Body of pancreas (tissue), 4 donors: ENCODE data around the gene LDB2.

ENCODE experiments used
- POLR2A ChIP-seq, 3 donors: fragments of 450-650 bp; IDR thresholded peaks; one replicate each; pipeline ENCODE4 v1.6.1; 2016; ENCODE audit warnings: antibody characterized with exemption in 3 of 3, mild to moderate bottlenecking in 2 of 3
- TF ChIP-seq, protein P1 (sequence below), 7 experiments: fragments of 450-650 bp in 4 of 7; fragments of 200-600 bp in 3 of 7; sonication (generic) in 3 of 7; IDR thresholded peaks; one replicate each; pipeline ENCODE4 v1.5.1; 2016 to 2019; ENCODE audit warnings: antibody characterized with exemption in 7 of 7

DNA sequence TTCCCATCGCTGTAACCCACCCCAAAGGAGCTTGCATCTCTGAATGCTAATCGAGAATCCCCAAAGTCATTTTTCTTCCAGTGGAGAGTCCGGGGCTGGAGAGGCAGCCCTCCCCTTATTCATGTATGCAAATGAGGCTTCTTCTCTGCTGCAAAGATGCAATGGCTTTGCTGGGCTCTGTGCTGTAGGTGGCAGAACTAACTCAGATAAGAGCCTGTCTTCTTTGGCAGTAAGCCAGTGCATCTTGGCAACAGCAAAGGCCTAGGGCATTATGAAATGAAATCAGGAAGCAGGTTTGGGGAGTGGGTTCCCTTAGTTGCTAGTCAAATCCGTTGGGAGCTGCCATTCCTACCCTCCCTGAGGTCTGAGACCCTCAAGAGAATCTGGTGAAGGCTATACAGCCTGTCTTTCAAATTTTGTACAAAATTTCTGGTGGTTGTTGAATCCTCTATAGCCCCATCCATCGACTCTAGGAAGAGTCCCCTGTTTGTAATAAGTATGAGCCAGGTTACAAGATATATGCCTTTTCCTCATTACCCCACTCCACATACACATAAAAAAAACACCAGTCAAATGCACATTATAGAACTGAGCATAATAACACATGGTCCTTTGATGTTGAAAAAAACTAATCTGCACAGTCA is 381.5 kb downstream of the LDB2 start:
- TF ChIP-seq, protein P1, sequence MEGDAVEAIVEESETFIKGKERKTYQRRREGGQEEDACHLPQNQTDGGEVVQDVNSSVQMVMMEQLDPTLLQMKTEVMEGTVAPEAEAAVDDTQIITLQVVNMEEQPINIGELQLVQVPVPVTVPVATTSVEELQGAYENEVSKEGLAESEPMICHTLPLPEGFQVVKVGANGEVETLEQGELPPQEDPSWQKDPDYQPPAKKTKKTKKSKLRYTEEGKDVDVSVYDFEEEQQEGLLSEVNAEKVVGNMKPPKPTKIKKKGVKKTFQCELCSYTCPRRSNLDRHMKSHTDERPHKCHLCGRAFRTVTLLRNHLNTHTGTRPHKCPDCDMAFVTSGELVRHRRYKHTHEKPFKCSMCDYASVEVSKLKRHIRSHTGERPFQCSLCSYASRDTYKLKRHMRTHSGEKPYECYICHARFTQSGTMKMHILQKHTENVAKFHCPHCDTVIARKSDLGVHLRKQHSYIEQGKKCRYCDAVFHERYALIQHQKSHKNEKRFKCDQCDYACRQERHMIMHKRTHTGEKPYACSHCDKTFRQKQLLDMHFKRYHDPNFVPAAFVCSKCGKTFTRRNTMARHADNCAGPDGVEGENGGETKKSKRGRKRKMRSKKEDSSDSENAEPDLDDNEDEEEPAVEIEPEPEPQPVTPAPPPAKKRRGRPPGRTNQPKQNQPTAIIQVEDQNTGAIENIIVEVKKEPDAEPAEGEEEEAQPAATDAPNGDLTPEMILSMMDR (IDR thresholded peaks at IDR 0.05) = peak in 3 of 7 experiments; percentile 21 to 32 (median 21)
- no peak for TF ChIP-seq POLR2A (IDR thresholded peaks at IDR 0.05)
